Mesenchymal stem cell (in vitro differentiated cells and primary cell): ENCODE measurements around the gene DNTT.

Source experiments
- DNase-seq: peaks from one replicate; pipeline ENCODE4 v3.0.0-alpha.2; 2013
- H2AFZ ChIP-seq: one replicate; pipeline ENCODE4 v1.6.1; 2013; ENCODE audit warnings: low read depth, mild to moderate bottlenecking, control low read depth, inconsistent platforms, low read length, moderate library complexity
- H2AK5ac ChIP-seq: 2 replicates; pipeline ENCODE4 v1.6.1; 2013; ENCODE audit warnings: low read length, moderate library complexity, mild to moderate bottlenecking, inconsistent platforms; ENCODE audit not compliant: severe bottlenecking
- H2BK120ac ChIP-seq: one replicate; pipeline ENCODE4 v1.6.1; 2013; ENCODE audit warnings: low read depth, mild to moderate bottlenecking, inconsistent platforms, low read length, moderate library complexity
- H2BK12ac ChIP-seq, 2 experiments: one replicate each; pipeline ENCODE4 v1.6.1; 2013; ENCODE audit warnings: inconsistent platforms in 2 of 2, low read length in 2 of 2, mild to moderate bottlenecking in 2 of 2, moderate library complexity in 2 of 2, control low read depth in 1 of 2
- H2BK15ac ChIP-seq: one replicate; pipeline ENCODE4 v1.6.1; 2013; ENCODE audit warnings: mild to moderate bottlenecking, low read depth, inconsistent platforms; ENCODE audit not compliant: poor library complexity, severe bottlenecking
- H2BK5ac ChIP-seq: 2 replicates; pipeline ENCODE4 v1.6.1; 2013; ENCODE audit warnings: low read depth, mild to moderate bottlenecking, low read length, control low read depth, inconsistent platforms; ENCODE audit not compliant: poor library complexity, severe bottlenecking
- H3K14ac ChIP-seq, 2 experiments: one replicate each; pipeline ENCODE4 v1.6.1; 2013; ENCODE audit warnings: inconsistent platforms in 2 of 2, low read length in 2 of 2, control low read depth in 1 of 2, mild to moderate bottlenecking in 1 of 2, moderate library complexity in 1 of 2
- H3K18ac ChIP-seq, 2 experiments: one replicate each; pipeline ENCODE4 v1.6.1; 2013; ENCODE audit warnings: inconsistent platforms in 2 of 2, low read length in 2 of 2, control low read depth in 1 of 2, low read depth in 1 of 2, mild to moderate bottlenecking in 1 of 2
- H3K23ac ChIP-seq, 2 experiments: one replicate each; pipeline ENCODE4 v1.6.1; 2013; ENCODE audit warnings: inconsistent platforms in 2 of 2, low read length in 2 of 2, mild to moderate bottlenecking in 2 of 2, moderate library complexity in 2 of 2, control low read depth in 1 of 2
- H3K27ac ChIP-seq: 2 replicates; pipeline ENCODE4 v1.5.1; 2013; ENCODE audit warnings: mild to moderate bottlenecking, moderate library complexity, low read length, control low read depth, inconsistent platforms; ENCODE audit not compliant: poor library complexity, severe bottlenecking
- H3K27me3 ChIP-seq, 2 experiments: 2 replicates each; pipeline versions ENCODE4 v1.6.1 to v1.7.0; 2013; ENCODE audit warnings: low read length in 2 of 2, mild to moderate bottlenecking in 2 of 2, moderate library complexity in 2 of 2, control low read depth in 1 of 2, inconsistent platforms in 1 of 2; ENCODE audit not compliant: control insufficient read depth in 1 of 2, insufficient read depth in 1 of 2
- H3K36me3 ChIP-seq, 2 experiments: 2 replicates each; pipeline versions ENCODE4 v1.6.1 to v1.7.0; 2013; ENCODE audit warnings: low read length in 2 of 2, control low read depth in 1 of 2, inconsistent platforms in 1 of 2, low read depth in 1 of 2, mild to moderate bottlenecking in 1 of 2; ENCODE audit not compliant: insufficient read depth in 2 of 2, control insufficient read depth in 1 of 2
- H3K4ac ChIP-seq, 2 experiments: one replicate each; pipeline ENCODE4 v1.6.1; 2013; ENCODE audit warnings: inconsistent platforms in 2 of 2, low read length in 2 of 2, mild to moderate bottlenecking in 2 of 2, moderate library complexity in 2 of 2, control low read depth in 1 of 2, low read depth in 1 of 2
- H3K4me1 ChIP-seq: 2 replicates; pipeline ENCODE4 v1.6.1; 2013; ENCODE audit warnings: low read depth, low read length, control low read depth; ENCODE audit not compliant: control insufficient read depth, insufficient read depth
- H3K4me2 ChIP-seq: 2 replicates; pipeline ENCODE4 v1.6.1; 2013; ENCODE audit warnings: low read length, mild to moderate bottlenecking, inconsistent platforms; ENCODE audit not compliant: poor library complexity, severe bottlenecking
- H3K4me3 ChIP-seq, 2 experiments: 2 replicates each; pipeline versions ENCODE4 v1.5.1 to v1.7.0; 2013; ENCODE audit warnings: low read length in 2 of 2, mild to moderate bottlenecking in 2 of 2, control low read depth in 1 of 2, low read depth in 1 of 2; ENCODE audit not compliant: insufficient read depth in 1 of 2
- H3K79me1 ChIP-seq: replicated peaks from 2 replicates; pipeline ENCODE4 v1.6.1; 2013; ENCODE audit warnings: mild to moderate bottlenecking, control low read depth, low read length, inconsistent platforms; ENCODE audit not compliant: poor library complexity, severe bottlenecking
- H3K9ac ChIP-seq: 2 replicates; pipeline ENCODE4 v1.7.0; 2013; ENCODE audit warnings: mild to moderate bottlenecking, low read length, moderate library complexity
- H3K9me3 ChIP-seq: 2 replicates; pipeline ENCODE4 v1.7.0; 2013; ENCODE audit warnings: mild to moderate bottlenecking, low read length; ENCODE audit not compliant: control insufficient read depth
- H4K8ac ChIP-seq: one replicate; pipeline ENCODE4 v1.6.1; 2013; ENCODE audit warnings: inconsistent platforms, mild to moderate bottlenecking, low read length, moderate library complexity
- H4K91ac ChIP-seq: one replicate; pipeline ENCODE4 v1.6.1; 2013; ENCODE audit warnings: mild to moderate bottlenecking, low read length, inconsistent platforms
- WGBS: methylation state at CpG from one replicate; pipeline ENCODE4 v1.1.7; 2013; ENCODE audit warnings: mixed read lengths; 5-methylcytosine and 5-hydroxymethylcytosine counted together

DNTT gene

DNA sequence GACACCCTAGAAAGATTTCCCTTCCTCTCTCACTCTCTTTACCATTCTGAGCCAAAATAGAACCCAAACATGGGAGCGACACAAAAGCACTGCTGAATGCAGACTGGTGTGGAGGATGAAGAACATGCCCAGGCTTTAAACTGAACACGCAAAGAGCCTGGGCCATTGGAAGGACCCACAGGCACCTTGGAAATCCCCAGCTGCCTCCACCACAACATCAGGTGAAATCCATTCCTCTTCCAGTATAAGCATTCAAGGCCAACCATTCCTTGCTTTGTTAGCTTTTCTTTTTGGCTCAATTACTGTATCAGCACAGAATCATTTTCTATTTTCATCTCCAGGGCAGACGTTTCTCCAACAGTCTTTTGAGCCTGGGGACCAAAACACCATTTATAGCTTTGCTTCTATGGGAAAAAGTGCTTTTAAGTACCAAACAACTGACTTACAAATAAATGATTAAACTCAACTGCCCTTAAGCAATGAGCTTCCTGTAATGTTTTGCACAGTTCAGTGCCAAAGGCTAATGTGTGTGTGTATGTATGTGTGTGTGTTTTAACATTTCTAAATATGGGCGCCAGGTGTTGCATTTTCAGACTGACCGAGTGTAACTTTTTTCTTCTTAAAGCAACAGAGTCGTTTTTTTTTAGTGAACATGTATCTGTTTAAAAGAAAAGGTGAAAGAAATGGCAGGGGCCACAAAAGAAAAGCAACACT is 16.7 kb upstream of the DNTT start:
- no peak overlapping the region for H2BK120ac ChIP-seq
- WGBS = 56% methylated on average over 6 of the region's 6 CpGs
- H3K79me1 ChIP-seq = no peaks in the 10 kb centered on the region
- H3K36me3 ChIP-seq = no peaks in the 10 kb centered on the region
- H3K4me2 ChIP-seq = peak overlapping the region; percentile 0
- peak overlapping the region; percentile 96 for H2AK5ac ChIP-seq
- H3K4ac ChIP-seq = no peak overlapping the region
- H3K14ac ChIP-seq = no peak overlapping the region
- H4K8ac ChIP-seq = no peak overlapping the region
- H4K91ac ChIP-seq = no peak overlapping the region
- no peak overlapping the region for H2AFZ ChIP-seq
- H3K4me3 ChIP-seq = no peak overlapping the region
- H3K9me3 ChIP-seq = no peaks in the 10 kb centered on the region
- no peak for DNase-seq
- peaks cover 2% of the 10 kb centered on the region for H3K4me1 ChIP-seq
- H3K27ac ChIP-seq = peak overlapping the region; percentile 83
- no peak overlapping the region for H2BK12ac ChIP-seq
- H2BK5ac ChIP-seq = peak overlapping the region; percentile 71
- no peak overlapping the region for H2BK15ac ChIP-seq
- H3K27me3 ChIP-seq = peaks cover 0 to 8% of the 10 kb centered on the region in 2 experiments
- H3K18ac ChIP-seq = no peak overlapping the region
- H3K9ac ChIP-seq = no peak overlapping the region
- H3K23ac ChIP-seq = no peak overlapping the region

DNA sequence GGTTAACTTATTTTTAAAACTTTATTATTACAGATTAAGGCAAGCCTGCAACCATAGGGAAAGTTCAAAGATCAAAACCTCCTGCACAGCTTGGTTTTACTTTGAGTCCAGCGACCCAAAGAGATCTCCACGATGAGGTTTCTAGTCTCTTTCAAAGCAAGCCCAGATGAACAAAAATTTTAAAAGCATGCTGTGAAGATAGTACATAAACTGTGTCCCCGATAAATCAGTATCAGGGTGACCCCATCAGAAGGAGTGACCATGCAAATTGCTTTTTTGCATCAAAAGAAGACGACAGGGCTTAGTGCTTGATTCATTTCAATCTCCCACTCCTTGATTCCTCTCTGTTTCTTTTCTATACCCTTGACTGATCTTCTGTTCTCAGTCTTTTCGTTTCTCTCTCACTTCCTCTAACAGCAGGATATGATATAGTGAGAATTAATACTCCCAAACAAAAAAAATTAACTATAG is 16.0 kb upstream of the DNTT start:
- H3K4ac ChIP-seq = no peak overlapping the region
- H3K27me3 ChIP-seq = peaks cover 0 to 8% of the 10 kb centered on the region in 2 experiments
- no peaks in the 10 kb centered on the region for H3K79me1 ChIP-seq
- H2AFZ ChIP-seq = no peak overlapping the region
- H3K9me3 ChIP-seq = no peaks in the 10 kb centered on the region
- no peak overlapping the region for H3K18ac ChIP-seq
- no peak overlapping the region for H3K14ac ChIP-seq
- no peak overlapping the region for H2BK15ac ChIP-seq
- no peak overlapping the region for H3K23ac ChIP-seq
- no peak overlapping the region for H4K91ac ChIP-seq
- H3K4me3 ChIP-seq = no peak overlapping the region
- peaks cover 2% of the 10 kb centered on the region for H3K4me1 ChIP-seq
- no peaks in the 10 kb centered on the region for H3K36me3 ChIP-seq
- H3K9ac ChIP-seq = no peak overlapping the region
- DNase-seq = no peak
- H4K8ac ChIP-seq = no peak overlapping the region
- H2BK12ac ChIP-seq = no peak overlapping the region
- peak overlapping the region; percentile 83 for H3K27ac ChIP-seq
- H2AK5ac ChIP-seq = no peak overlapping the region
- peak overlapping the region; percentile 20 for H3K4me2 ChIP-seq
- H2BK120ac ChIP-seq = no peak overlapping the region
- WGBS = 79% methylated on average over 4 of the region's 5 CpGs
- H2BK5ac ChIP-seq = no peak overlapping the region

DNA sequence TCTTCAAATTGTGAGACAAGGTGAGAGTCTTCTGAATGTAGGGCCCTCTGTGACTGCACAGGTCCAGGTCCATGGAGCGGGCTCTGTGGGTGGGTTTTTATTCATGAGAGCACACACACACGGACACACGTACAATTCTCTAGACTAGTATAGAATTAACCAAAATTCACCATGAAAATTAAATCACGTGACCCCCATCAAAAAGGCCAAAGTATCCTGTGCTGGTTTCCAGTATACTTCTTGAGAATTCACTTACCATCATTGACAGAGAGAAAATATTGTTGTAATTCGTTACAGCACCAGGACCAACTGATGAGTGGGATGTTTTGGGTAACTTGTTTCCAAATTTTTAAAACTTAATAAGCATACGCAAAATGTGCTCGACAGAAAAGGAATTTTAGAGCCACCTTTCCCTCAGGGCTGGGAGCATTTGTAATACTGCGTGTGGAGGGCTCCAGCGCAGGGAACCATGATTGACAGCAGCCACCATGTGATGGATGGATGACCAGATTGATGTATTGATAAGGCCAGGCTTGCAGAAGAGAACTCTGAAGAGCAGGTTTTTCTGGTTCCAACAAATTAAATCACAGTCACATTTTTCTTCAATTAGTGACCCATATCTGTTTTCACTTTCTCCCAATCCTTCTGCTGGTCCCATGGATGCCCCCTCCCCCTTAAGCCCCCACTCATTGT is 14.9 kb upstream of the DNTT start:
- Histone ChIP-seq H3K18ac (no peak overlapping the region), H3K9ac (no peak overlapping the region), H3K4me1 (peaks cover 2% of the 10 kb centered on the region), H2BK120ac (no peak overlapping the region), H2BK15ac (no peak overlapping the region), H3K27ac (no peak overlapping the region), H4K91ac (no peak overlapping the region), H3K4ac (no peak overlapping the region), H2BK5ac (no peak overlapping the region), H2AFZ (no peak overlapping the region), H3K23ac (no peak overlapping the region), H3K4me3 (no peak overlapping the region), H3K27me3 (peaks cover under 1 to 16% of the 10 kb centered on the region in 2 experiments), H3K4me2 (no peak overlapping the region), H3K36me3 (no peaks in the 10 kb centered on the region), H3K79me1 (no peaks in the 10 kb centered on the region), H2BK12ac (no peak overlapping the region), H3K9me3 (no peaks in the 10 kb centered on the region), H3K14ac (no peak overlapping the region), H2AK5ac (peak overlapping the region; percentile 82), H4K8ac (no peak overlapping the region)
- no peak for DNase-seq
- WGBS = 86% methylated on average over 9 of the region's 9 CpGs

DNA sequence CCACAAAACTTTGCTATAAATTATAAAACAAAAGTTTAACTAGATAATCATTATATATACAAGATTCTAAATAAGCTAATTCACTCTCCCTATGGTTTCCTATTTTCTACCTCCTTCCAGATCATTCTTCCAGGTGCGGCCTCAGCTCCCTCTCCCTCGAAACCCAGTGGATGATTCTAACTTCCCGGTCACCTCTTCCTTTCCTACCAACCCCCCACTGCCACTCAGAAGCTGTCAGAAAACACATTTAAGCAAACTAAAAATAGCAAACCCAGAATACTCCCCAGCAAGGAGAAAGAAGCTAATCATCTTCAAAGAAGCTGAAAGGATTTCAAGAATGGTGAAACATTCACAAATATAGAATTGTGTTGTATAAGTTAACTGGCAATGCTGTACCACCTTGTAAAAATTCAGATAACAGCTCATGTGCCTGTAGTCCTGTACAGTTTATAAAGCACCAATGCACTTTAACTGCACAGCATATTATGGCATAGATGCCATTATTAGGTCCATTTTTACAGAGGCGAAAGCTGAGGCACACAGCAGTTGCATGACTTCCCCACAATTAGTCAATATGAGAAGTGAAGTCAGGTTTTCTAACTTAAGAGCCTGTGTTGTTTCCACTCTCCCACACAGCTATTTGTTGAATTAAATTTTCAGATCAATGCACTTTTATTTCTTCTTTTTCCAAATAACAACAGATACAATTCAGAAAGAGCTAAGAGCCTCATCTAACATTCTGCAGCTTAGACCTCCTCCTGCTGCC is 13.7 kb upstream of the DNTT start:
- Histone ChIP-seq H2BK15ac (no peak overlapping the region), H2BK5ac (no peak overlapping the region), H3K4me1 (peaks cover 2% of the 10 kb centered on the region), H2BK120ac (no peak overlapping the region), H3K23ac (no peak overlapping the region), H3K36me3 (no peaks in the 10 kb centered on the region), H3K14ac (no peak overlapping the region), H3K4me2 (no peak overlapping the region), H4K91ac (no peak overlapping the region), H3K4me3 (no peak overlapping the region), H3K4ac (no peak overlapping the region), H2AFZ (no peak overlapping the region), H2AK5ac (peak overlapping the region; percentile 22), H3K9me3 (no peaks in the 10 kb centered on the region), H3K27ac (no peak overlapping the region), H3K79me1 (no peaks in the 10 kb centered on the region), H3K18ac (no peak overlapping the region), H2BK12ac (no peak overlapping the region), H4K8ac (no peak overlapping the region), H3K27me3 (peaks cover 10 to 23% of the 10 kb centered on the region in 2 experiments), H3K9ac (no peak overlapping the region)
- no peak for DNase-seq
- WGBS = 88% methylated on average over 4 of the region's 4 CpGs
